Common myeloid progenitor, CD34-positive (primary cell): ENCODE data around the gene LOXL1.
A peak's percentile ranks its signal among the peaks of the same experiment; 100 is the strongest.

ENCODE experiments used
- CTCF ChIA-PET: fragments of 350-600 bp; sonication (Branson Sonifier 250); formaldehyde crosslinking; loops from one replicate; lab custom pipeline; 2021; ENCODE audit warnings: antibody characterized with exemption; lab: Charles Lee
- POLR2A ChIA-PET: fragments of 350-600 bp; sonication (Branson Sonifier 250); formaldehyde crosslinking; loops from one replicate; lab custom pipeline; 2021; ENCODE audit warnings: antibody characterized with exemption; lab: Charles Lee
- DNase-seq, 3 donors: peaks; one replicate each; pipeline versions ENCODE4 v3.0.0 to v3.0.0-alpha.2; 2013
- H3K27ac ChIP-seq, 2 experiments: 1 replicate in 1 of 2; 2 replicates in 1 of 2; pipeline ENCODE4 v1.7.0; 2013; ENCODE audit warnings: inconsistent platforms in 2 of 2, low read length in 2 of 2, mild to moderate bottlenecking in 2 of 2, low read depth in 1 of 2, moderate library complexity in 1 of 2; ENCODE audit not compliant: severe bottlenecking in 2 of 2, insufficient read depth in 1 of 2, poor library complexity in 1 of 2
- H3K27me3 ChIP-seq, 5 experiments: replicated peaks in 2 of 5; 1 replicate in 3 of 5; 2 replicates in 2 of 5; pipeline versions ENCODE4 v1.6.1 to v1.7.0; 2013; ENCODE audit warnings: low read length in 4 of 5, mild to moderate bottlenecking in 2 of 5, moderate library complexity in 2 of 5, inconsistent platforms in 1 of 5; ENCODE audit not compliant: insufficient read depth in 5 of 5, control insufficient read depth in 4 of 5
- H3K36me3 ChIP-seq, 4 experiments: 1 replicate in 2 of 4; 2 replicates in 2 of 4; pipeline versions ENCODE4 v1.6.1 to v1.7.0; 2013; ENCODE audit warnings: low read length in 3 of 4, control low read depth in 1 of 4, mild to moderate bottlenecking in 1 of 4; ENCODE audit not compliant: control insufficient read depth in 4 of 4, insufficient read depth in 4 of 4
- H3K4me1 ChIP-seq, 4 experiments: 1 replicate in 3 of 4; 2 replicates in 1 of 4; pipeline versions ENCODE4 v1.6.1 to v1.7.1; 2013; ENCODE audit warnings: low read length in 3 of 4, mild to moderate bottlenecking in 3 of 4, control low read depth in 1 of 4, inconsistent platforms in 1 of 4, moderate library complexity in 1 of 4; ENCODE audit not compliant: control insufficient read depth in 4 of 4, insufficient read depth in 4 of 4; ENCODE audit errors: control extremely low read depth in 1 of 4
- H3K4me3 ChIP-seq, 7 experiments: 1 replicate in 4 of 7; 2 replicates in 3 of 7; pipeline versions ENCODE4 v1.5.1 to v1.7.0; 2013; ENCODE audit warnings: mild to moderate bottlenecking in 7 of 7, low read length in 6 of 7, moderate library complexity in 6 of 7, inconsistent platforms in 2 of 7, low read depth in 2 of 7, control low read depth in 1 of 7; ENCODE audit not compliant: insufficient read depth in 4 of 7, control insufficient read depth in 1 of 7; ENCODE audit errors: extremely low read depth in 1 of 7
- H3K9me3 ChIP-seq, 5 experiments: 1 replicate in 4 of 5; 2 replicates in 1 of 5; pipeline versions ENCODE4 v1.6.1 to v1.7.1; 2013; ENCODE audit warnings: low read length in 4 of 5, mild to moderate bottlenecking in 2 of 5, inconsistent platforms in 1 of 5, low read depth in 1 of 5, moderate library complexity in 1 of 5; ENCODE audit not compliant: control insufficient read depth in 4 of 5, insufficient read depth in 2 of 5; ENCODE audit errors: control extremely low read depth in 1 of 5
- WGBS: methylation state at CpG from one replicate; pipeline ENCODE4 v1.1.5; 2013; ENCODE audit not compliant: insufficient coverage; 5-methylcytosine and 5-hydroxymethylcytosine counted together

LOXL1 gene

GRCh38 chr15:73912030-73912596 lies 14.1 kb upstream of the LOXL1 start:
- POLR2A ChIA-PET = no interaction called here
- no CpG with 5 or more reads among the region's 7 CpGs for WGBS
- H3K36me3 ChIP-seq = peaks cover 0 to 4% (median 0%) of the 10 kb centered on the region in 4 experiments
- H3K9me3 ChIP-seq = peaks cover 0 to 5% (median 0%) of the 10 kb centered on the region in 5 experiments
- no peak overlapping the region for H3K27ac ChIP-seq
- CTCF ChIA-PET = interaction anchor here (1.1 to 7.0 kb wide), 5 partner anchors 9 to 38 kb away, joined by 3 to 73 read pairs (median 5); partner anchors contain the start of gene TBC1D21
- no peak overlapping the region for H3K4me3 ChIP-seq
- no peaks in the 10 kb centered on the region for H3K27me3 ChIP-seq
- no peak for DNase-seq
- peaks cover 9 to 36% (median 29%) of the 10 kb centered on the region in 4 experiments for H3K4me1 ChIP-seq

- Histone ChIP-seq H3K36me3 (peaks cover 0 to 20% (median 8%) of the 10 kb centered on the region in 4 experiments), H3K4me1 (peaks cover 3 to 24% (median 18%) of the 10 kb centered on the region in 4 experiments), H3K27ac (no peak overlapping the region), H3K27me3 (no peaks in the 10 kb centered on the region), H3K4me3 (no peak overlapping the region), H3K9me3 (peaks cover 0 to 11% (median 0%) of the 10 kb centered on the region in 5 experiments)
- POLR2A ChIA-PET = interaction anchor here (2.0 kb wide), 1 partner anchor 13 kb away, joined by 6 read pairs; no protein-coding TSS in a partner anchor
- CTCF ChIA-PET = interaction anchor here (0.6 to 3.1 kb wide), 5 partner anchors 10 to 42 kb away, joined by 3 to 12 read pairs (median 3); partner anchors contain the start of gene LOXL1
- DNase-seq = peak; percentile 73 to 92 (median 83)
- WGBS = 5% methylated on average over 2 of the region's 3 CpGs
Measured at GRCh38 chr15:73914145-73914544, 12.1 kb upstream of the LOXL1 start.

DNA sequence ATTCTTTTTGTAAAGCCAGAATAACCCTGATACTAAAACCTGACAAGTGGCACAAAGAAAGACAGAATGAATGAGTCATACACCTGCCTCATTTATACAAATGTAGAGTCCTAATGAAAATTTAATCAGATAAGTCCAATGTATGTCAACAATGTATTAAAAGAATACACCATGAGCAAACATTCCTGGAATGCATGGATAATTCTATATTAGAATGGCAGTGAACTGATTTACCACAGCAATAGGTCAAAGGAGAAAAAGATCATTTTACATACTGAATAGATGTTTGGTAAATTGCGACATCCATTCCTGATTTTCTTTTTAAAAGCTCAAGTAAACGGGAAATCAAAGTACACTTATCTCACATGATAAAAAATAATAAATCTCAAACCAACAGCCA lies 11.2 kb upstream of the LOXL1 start:
- ChIA-PET CTCF (interaction anchor here (0.6 to 3.1 kb wide), 2 partner anchors 9 to 12 kb away, joined by 4 to 12 read pairs; partner anchors contain the start of gene LOXL1), POLR2A (no interaction called here)
- Histone ChIP-seq H3K9me3 (peaks cover 0 to 11% (median 0%) of the 10 kb centered on the region in 5 experiments), H3K4me3 (no peak overlapping the region), H3K27me3 (no peaks in the 10 kb centered on the region), H3K4me1 (peaks cover 3 to 31% (median 25%) of the 10 kb centered on the region in 4 experiments), H3K27ac (no peak overlapping the region), H3K36me3 (peaks cover 0 to 20% (median 8%) of the 10 kb centered on the region in 4 experiments)
- no peak for DNase-seq
- no CpG with 5 or more reads among the region's 2 CpGs for WGBS

DNA sequence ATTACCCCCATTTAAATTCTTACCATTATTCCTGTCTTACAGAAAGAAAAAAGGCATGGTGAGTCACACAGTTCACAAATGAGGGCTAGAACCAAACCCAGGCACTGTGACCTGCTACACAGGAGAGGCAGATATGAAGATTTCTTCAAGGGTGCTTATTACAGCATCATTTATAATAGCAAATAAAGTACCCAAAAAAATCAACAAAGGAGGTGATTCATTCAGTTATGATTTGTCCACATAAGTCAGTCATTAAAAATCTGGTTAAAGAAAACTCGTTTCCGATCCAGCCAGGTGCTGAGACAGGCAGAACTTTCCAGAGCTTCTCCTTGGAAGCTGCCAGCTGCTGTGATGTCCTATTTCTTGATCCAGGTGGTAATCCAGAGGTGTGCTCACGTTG lies 7.5 kb upstream of the LOXL1 start:
- Histone ChIP-seq H3K27ac (no peak overlapping the region), H3K27me3 (no peaks in the 10 kb centered on the region), H3K4me1 (peaks cover 2 to 52% (median 50%) of the 10 kb centered on the region in 4 experiments), H3K36me3 (peaks cover 0 to 20% (median 8%) of the 10 kb centered on the region in 4 experiments), H3K4me3 (no peak overlapping the region), H3K9me3 (peaks cover 0 to 11% (median 0%) of the 10 kb centered on the region in 5 experiments)
- POLR2A ChIA-PET = no interaction called here
- CTCF ChIA-PET = interaction anchor here (1.8 to 2.9 kb wide), 2 partner anchors 11 to 14 kb away, joined by 4 to 12 read pairs; no protein-coding TSS in a partner anchor
- 100% methylated on average over 3 of the region's 3 CpGs for WGBS
- DNase-seq = no peak

DNA sequence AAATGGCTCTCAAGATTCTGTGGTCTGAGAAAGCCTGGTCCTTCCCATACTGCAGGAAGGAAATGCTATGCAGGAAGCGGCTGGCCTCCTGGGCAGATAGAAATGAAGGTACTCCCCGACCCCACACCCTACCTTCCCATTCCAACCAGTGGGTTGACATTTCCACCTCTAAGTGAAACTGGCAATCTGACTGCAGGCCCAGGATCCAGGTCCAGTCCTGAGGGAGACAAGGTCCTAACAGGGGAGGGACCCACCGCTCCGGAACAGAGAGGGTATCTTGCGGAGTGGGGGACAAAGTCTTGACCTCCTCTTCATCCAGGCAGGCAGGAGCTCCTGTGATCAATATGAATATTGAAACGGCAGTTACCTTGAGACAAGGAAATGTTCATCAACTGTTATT lies 6.6 kb upstream of the LOXL1 start:
- 100% methylated on average over 3 of the region's 6 CpGs for WGBS
- Histone ChIP-seq H3K4me1 (peaks cover 3 to 54% (median 51%) of the 10 kb centered on the region in 4 experiments), H3K27me3 (no peaks in the 10 kb centered on the region), H3K27ac (peak overlapping the region in 1 of 2 experiments; percentile 66), H3K4me3 (peak overlapping the region in 1 of 7 experiments; percentile 11), H3K9me3 (peaks cover 0 to 11% (median 0%) of the 10 kb centered on the region in 5 experiments), H3K36me3 (peaks cover 0 to 20% (median 8%) of the 10 kb centered on the region in 4 experiments)
- ChIA-PET POLR2A (no interaction called here), CTCF (interaction anchor here (0.9 to 4.4 kb wide), 6 partner anchors 9 to 35 kb away, joined by 3 to 16 read pairs (median 5); no protein-coding TSS in a partner anchor)
- DNase-seq = no peak

DNA sequence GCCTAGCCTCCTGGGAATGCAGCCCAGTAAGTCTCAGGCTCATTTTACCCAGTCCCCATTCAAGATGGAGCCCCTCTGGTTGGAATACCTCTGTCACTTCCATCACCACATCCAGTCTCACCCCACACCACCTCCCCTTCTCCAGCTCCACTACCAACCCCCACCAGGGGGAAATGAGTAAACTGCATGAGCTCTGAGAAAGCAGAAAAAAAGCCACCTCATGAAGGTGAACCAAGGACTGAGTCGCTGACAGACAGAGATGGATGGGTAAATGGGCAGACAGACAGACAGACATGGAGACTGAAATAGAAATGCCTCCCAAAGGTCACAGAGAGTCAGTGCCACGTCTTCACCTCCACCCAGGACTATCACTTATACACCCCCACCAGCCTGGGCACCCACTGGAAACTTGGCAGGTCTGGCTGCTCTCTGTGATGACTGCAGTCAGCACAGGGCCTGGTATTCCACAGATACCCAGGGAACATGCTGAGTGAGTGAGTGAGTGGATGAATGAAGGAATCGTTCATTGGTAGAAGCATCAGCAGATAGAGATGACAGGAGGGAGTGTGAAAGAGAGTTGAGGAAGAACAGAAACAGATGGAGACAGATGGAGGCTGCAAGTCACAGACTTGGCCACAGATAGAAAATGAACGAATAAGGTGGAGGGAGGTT lies 4.9 kb upstream of the LOXL1 start:
- WGBS = 68% methylated on average over 3 of the region's 4 CpGs

More for the DNA sequence above, 4.9 kb upstream of the LOXL1 start:
- POLR2A ChIA-PET = no interaction called here
- Histone ChIP-seq H3K4me3 (peak overlapping the region in 3 of 7 experiments; percentile 4 to 22 (median 11)), H3K27ac (no peak overlapping the region), H3K4me1 (peaks cover 3 to 69% (median 63%) of the 10 kb centered on the region in 4 experiments), H3K36me3 (peaks cover 0 to 15% (median 8%) of the 10 kb centered on the region in 4 experiments), H3K27me3 (no peaks in the 10 kb centered on the region), H3K9me3 (peaks cover 0 to 8% (median 0%) of the 10 kb centered on the region in 5 experiments)
- peak in 1 of 3 donors; percentile 43 for DNase-seq
- CTCF ChIA-PET = interaction anchor here (1.3 to 4.4 kb wide), 6 partner anchors 8 to 49 kb away, joined by 3 to 16 read pairs (median 7); no protein-coding TSS in a partner anchor
